Ramos (cell line): Measurements from ENCODE around the gene SHISA9.

ENCODE experiments used
- in situ Hi-C: fragments of 300-500 bp; cut with MboI; formaldehyde crosslinking; loops from one replicate; pipeline ENCODE4 v1.14.3; 2022; ENCODE audit warnings: low sequenced_read_pairs; ENCODE audit not compliant: unreplicated experiment

The SHISA9 gene

DNA sequence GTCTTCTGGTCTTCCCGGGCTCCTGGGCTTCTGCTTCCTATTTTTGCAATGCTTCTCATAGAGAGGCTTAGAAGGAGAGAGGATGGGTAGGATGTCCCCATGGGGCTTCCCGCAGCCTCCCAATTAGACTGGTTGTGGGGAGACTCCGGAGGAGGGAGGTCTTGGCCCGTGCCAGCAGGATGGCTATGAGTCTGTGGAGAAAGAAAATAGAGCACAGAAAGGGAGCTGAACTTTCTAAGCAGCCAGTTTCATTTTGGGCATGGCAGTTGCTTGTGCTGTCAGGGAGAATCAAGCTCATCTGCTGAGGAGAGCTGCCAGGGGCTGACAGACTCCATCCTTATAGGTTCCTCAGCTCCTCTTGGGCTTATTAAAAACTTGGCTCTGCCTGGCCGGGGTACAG lies 204.0 kb downstream of the SHISA9 start:
- in situ Hi-C loops: no loop called here

DNA sequence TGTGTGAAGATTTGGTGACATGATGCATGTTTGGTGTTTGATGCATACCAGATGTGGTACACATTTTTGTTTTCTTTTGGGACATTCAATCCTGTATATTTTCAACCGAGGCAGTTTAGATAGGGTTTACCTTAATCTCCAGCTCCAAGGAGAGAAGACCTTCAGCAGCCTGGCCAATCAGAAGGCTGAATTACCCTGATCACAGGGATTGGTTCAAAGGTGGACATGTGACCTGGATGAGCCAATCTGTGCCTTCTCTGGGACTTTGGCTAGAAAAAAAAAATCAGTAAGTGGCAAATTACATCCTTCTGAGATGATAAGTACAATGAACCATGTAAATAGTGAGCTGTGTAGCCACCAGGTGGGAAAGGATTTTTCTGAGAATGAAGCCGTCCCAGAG lies 205.1 kb downstream of the SHISA9 start:
- in situ Hi-C loops: no loop called here

- in situ Hi-C loops: no loop called here
Observed at GRCh38 chr16:13108126-13108525, 206.7 kb downstream of the SHISA9 start.

DNA sequence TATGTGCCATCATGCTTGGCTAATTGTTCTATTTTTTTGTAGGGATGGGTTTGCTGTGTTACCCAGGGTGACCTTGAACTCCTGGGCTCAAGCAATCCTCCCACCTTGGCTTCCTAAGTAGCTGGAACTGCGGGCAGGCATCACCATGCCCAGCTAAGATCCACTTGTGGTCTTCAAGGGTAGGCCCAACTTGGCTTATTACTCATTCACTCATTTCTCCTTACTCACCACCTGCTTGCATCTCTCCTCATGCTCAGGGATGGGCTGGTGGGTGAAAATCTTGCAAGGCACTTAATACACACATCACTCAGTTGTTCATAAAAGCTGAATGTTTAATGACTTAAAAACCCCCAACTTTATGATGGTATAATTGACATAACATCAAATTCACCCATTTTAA lies 207.8 kb downstream of the SHISA9 start:
- in situ Hi-C loops: no loop called here

DNA sequence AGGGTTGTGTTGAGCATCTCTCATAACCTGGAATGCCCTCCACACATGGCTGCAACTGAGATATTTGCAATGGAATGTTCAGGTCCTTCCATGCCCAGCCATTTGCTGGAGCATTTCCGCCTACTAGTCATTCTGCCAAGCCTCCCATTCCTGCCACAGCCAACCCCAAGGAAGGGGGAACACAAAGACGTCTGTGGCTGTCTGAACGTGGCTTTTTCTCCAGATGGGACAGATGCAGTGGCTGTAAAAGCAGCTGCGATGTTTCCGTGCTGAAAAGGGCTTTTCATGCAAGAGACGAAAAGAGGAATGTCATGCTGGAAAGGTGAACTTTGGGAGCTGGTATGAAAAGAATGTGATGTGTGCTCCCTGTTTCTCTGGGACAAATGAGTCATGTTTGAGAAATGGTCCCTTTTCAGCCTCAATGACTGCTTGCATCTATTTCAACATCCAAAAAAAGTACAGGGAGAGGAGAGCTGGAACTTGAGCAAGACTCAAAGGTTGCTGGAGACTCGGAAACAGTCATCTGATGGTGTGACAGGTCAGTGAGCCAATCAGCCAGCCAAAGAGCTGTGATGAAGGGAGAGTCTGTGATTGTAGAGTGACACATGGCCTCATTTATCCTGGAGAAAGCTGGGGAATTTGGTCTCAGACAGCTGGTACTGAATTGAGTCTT lies 208.9 kb downstream of the SHISA9 start:
- in situ Hi-C loops: no loop called here

- in situ Hi-C loops: no loop called here
Observed at GRCh38 chr16:13111747-13112146, 210.3 kb downstream of the SHISA9 start.

DNA sequence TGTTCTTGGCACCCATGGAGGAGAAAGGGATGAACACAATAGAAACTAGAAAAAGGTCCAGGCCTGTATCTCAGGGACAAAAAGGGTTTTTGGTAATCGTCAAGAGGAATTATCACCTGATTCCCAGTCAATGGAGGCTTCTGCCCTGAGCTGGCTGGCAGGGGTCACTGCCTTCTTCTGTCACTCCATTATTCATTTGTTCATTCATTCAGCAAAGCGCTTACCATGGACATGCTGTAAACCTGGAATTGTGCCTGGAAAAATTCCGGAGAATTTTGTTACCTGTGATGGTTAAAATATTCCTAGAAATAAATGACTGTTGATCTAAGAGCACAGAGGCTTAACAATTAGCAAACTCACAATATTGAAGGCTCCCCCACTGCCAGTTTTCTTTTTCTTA lies 212.3 kb downstream of the SHISA9 start:
- in situ Hi-C loops: no loop called here

GRCh38 chr16:13118091-13118490 lies 216.7 kb downstream of the SHISA9 start:
- in situ Hi-C loops: no loop called here

DNA sequence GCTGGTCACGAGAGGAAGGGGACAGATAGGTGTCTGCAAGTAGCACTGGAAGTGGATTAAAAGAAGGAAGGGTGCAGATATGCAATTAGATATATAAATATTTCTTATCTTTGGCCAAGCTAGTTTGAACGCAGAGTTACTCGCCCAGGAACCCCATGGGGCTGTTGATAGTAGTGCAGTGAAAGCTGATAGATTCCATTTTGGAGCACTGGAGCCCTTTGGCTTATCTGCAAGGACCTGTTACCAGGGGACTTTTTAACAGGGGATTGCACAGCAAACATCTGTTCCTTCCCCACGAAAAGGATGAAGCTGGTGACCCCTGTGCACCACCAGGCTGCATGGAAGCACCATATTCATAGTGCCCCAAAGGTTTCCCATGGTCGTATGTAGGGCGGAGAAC lies 218.7 kb downstream of the SHISA9 start:
- in situ Hi-C loops: no loop called here

GRCh38 chr16:13120557-13120956 lies 219.2 kb downstream of the SHISA9 start:
- in situ Hi-C loops: no loop called here

DNA sequence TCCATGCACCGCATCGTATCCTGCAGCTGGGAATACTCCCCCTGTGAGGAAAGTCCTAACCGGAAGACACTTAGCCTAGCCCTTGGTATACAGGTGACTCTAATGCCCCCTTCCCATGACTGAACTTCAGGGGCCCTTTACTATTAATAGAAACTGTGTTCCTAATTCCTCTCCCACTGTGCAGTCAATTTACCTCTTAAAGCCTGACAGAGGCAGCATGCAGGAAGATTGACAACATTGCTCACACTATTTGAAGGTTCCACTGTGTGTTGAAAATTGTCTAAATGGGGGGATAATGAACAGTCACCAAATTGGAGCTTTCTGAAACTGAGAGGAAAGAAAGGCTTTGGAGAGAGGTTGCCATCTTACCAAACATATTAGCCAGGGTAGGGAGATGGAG lies 222.6 kb downstream of the SHISA9 start:
- in situ Hi-C loops: no loop called here

- in situ Hi-C loops: no loop called here
Observed at GRCh38 chr16:13127144-13127543, 225.7 kb downstream of the SHISA9 start.

DNA sequence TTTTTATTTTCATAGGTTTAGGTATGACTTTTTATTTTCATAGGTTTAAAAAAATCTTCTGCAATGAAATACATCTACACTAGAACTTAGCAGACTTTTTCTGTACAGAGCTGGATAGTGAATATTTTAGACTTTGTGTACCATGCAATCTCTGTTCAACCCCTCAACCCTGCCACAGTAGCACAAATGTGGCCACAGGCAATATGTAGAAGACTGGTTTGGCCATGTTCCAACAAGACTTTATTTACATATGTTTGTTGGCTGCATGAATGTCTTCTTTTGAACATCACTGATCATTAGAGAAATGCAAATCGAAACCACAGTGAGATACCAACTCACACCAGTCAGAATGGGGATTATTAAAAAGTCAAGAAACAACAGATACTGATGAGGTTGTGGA lies 229.2 kb downstream of the SHISA9 start:
- in situ Hi-C loops: no loop called here

GRCh38 chr16:13134836-13135235 lies 233.4 kb downstream of the SHISA9 start:
- in situ Hi-C loops: no loop called here

GRCh38 chr16:13136901-13137300 lies 235.5 kb downstream of the SHISA9 start:
- in situ Hi-C loops: no loop called here

GRCh38 chr16:13138528-13138927 lies 237.1 kb downstream of the SHISA9 start:
- in situ Hi-C loops: no loop called here

DNA sequence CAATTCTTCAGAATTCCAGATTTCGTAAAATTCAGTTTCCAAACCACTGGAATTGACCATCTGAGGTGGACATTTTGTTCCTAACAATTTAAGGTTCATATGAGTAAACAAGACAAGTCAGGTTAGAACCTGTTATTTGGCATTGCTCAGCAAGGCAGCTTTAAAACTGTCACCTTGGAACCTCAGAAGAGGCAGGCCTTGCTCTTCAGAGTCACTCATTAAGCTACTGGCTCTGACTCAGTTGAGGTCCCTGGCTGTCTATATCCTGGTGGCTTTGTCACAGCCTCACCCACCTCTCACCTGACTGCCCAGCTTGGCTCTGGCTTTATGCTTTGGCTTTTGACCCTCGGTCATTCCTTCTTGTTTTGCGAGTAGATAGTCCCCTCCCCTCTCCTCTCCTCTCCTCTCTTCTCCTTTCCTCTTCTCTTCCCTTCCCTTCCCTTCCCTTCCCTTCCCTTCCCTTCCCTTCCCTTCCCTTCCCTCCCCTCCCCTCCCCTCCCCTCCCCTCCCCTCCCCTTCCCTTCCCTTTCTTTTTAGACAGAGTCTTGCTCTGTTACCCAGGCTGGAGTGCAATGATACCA lies 238.4 kb downstream of the SHISA9 start:
- in situ Hi-C loops: no loop called here

DNA sequence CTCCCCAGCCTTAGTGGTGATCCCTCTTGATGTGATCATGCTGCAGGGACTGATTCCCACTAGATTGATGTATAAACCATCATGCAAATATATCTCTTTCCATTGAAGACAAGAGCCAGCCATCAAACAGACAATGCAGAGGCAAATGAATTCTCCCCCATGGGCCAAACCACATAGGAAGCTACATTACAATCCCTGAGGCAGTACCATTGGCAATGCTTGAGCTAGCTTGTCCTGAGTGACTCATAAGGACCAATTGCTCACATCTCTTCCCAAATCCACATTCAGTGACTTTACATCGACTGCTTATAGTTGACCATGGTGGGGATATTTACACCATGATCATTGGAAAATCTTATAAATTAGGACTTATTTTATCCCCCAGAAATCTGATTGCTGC lies 242.2 kb downstream of the SHISA9 start:
- in situ Hi-C loops: no loop called here

DNA sequence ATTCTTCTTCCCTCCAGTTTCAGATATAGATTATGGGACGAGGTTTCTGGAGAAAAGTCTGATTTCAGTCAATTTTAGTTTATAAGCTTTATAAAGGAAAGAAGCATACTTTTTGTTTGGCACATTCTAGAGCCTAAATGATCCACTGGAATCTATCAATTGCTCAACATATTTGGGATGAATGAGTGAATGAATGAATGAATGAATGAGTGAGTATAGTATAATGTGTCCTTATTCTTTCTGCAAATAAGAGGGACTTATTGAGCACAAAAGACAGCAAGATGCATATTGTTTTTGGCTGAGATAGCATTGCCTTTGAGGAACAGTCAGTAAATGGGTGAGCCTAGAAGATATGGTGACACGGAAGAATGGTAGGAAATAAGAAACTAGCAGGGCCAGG lies 245.4 kb downstream of the SHISA9 start:
- in situ Hi-C loops: no loop called here

GRCh38 chr16:13148294-13148693 lies 246.9 kb downstream of the SHISA9 start:
- in situ Hi-C loops: no loop called here

DNA sequence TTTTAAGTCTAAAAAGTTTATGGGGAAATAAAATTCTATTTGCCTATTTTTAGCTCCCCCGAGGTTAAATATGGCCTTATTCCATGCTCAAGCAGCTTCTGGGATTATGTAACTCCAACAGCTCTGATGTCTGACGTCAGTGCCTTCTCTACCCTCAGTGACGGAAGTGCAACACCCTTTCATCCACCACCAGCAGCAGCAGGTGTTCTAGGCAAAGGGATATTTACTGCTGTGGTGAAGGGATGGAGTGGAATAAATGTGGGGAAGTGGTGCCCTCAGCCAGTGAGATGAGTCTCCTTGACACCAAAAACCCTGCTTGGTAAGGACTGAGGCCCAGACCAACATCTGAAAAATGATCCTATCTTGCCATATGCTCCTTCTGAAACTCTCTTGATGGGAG lies 247.4 kb downstream of the SHISA9 start:
- in situ Hi-C loops: no loop called here

GRCh38 chr16:13150181-13150885 lies 248.9 kb downstream of the SHISA9 start:
- in situ Hi-C loops: no loop called here
